ENCODE data around the gene UBR3. TPM values are rescaled to one million over a fixed set of nuclear protein-coding genes. Genes with fewer than 3 reads are reported as not detected.
"Not testable (repeated sequence)": the region's sequence is repeated elsewhere in the genome, so short reads cannot be mapped to it uniquely, and the experiment has no call there.

Gene UBR3
- total and polyA plus RNA-seq, 5 donors from 2014 or later: 8.1 to 45.1 (median 9.6) TPM

DNA sequence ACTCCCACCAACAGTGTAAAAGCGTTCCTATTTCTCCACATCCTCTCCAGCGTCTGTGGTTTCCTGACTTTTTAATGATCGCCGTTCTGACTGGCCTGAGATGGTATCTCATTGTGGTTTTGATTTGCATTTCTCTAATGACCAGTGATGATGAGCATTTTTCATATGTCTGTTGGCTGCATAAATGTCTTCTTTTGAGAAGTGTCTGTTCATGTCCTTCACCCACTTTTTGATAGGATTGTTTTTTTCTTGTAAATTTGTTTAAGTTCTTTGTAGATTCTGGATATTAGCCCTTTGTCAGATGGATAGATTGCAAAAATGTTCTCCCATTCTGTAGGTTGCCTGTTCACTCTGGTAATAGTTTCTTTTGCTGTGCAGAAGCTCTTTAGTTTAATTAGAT, 72.8 kb downstream of the UBR3 start:
- ATAC-seq (ENCODE audit: low read depth in 2 of 2); H3K4me1 ChIP-seq (ENCODE audit: control insufficient read depth, insufficient read depth, low read length, poor library complexity, severe bottlenecking); H3K9me3 ChIP-seq (ENCODE audit: control insufficient read depth in 2 of 2, low read length in 2 of 2); H3K4me3 Mint-ChIP-seq; H3K4me3 ChIP-seq (ENCODE audit: low read depth, low read length); H3K27me3 ChIP-seq (ENCODE audit: control insufficient read depth, insufficient read depth, low read length); H3K9me3 Mint-ChIP-seq; H3K27me3 Mint-ChIP-seq; DNase-seq; H3K27ac ChIP-seq (ENCODE audit: insufficient read depth, low read length, poor library complexity, severe bottlenecking); H3K27ac Mint-ChIP-seq: not testable (repeated sequence)
- H3K36me3 ChIP-seq (ENCODE audit: control insufficient read depth, insufficient read depth, low read length): peaks cover 24% of the 10 kb centered on the region
- Mint-ChIP-seq H3K4me1 (peaks cover 4 to 12% (median 7%) of the 10 kb centered on the region in 4 donors), H3K36me3 (peaks cover 37% of the 10 kb centered on the region)

DNA sequence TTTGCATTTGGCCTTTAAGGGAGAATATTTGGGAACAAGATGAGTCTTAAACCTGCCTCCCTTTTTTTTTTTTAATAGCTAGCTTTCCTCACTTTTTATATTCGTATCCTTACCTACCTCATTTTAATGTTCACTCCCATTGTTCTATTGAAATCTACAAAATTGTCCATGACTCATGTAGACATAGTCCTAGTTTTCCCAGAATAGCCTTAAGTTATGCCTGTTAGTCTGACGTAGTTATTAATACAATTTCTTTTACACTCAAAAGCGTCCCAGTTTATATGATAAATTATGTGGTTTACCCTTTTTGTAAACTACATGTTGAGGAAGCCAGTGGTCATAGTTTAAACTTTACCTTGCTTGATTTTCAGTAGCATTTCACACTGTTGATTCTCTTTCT, 73.4 kb downstream of the UBR3 start:
- H3K4me3 Mint-ChIP-seq: no peak overlapping the region

GRCh38 chr2:169906731-169907130, 79.5 kb downstream of the UBR3 start:
- H3K4me3 Mint-ChIP-seq: no peak overlapping the region
- Histone ChIP-seq H3K9me3 (ENCODE audit: control insufficient read depth in 2 of 2, low read length in 2 of 2) (no peaks in the 10 kb centered on the region), H3K4me3 (ENCODE audit: low read depth, low read length) (no peak overlapping the region), H3K27me3 (ENCODE audit: control insufficient read depth, insufficient read depth, low read length) (no peaks in the 10 kb centered on the region), H3K4me1 (ENCODE audit: control insufficient read depth, insufficient read depth, low read length, poor library complexity, severe bottlenecking) (no peaks in the 10 kb centered on the region), H3K36me3 (ENCODE audit: control insufficient read depth, insufficient read depth, low read length) (peaks cover 30% of the 10 kb centered on the region), H3K27ac (ENCODE audit: insufficient read depth, low read length, poor library complexity, severe bottlenecking) (no peak overlapping the region)
- H3K27ac Mint-ChIP-seq: no peak overlapping the region
- no peaks in the 10 kb centered on the region for H3K27me3 Mint-ChIP-seq
- H3K4me1 Mint-ChIP-seq: peaks cover 0 to 6% (median 2%) of the 10 kb centered on the region in 4 donors
- no peaks in the 10 kb centered on the region for H3K9me3 Mint-ChIP-seq
- DNase-seq: no peak
- ATAC-seq (ENCODE audit: low read depth in 2 of 2): no peak
- peaks cover 38% of the 10 kb centered on the region for H3K36me3 Mint-ChIP-seq

More for the DNA sequence above, 73.4 kb downstream of the UBR3 start:
- DNase-seq (no peak), ATAC-seq (ENCODE audit: low read depth in 2 of 2) (no peak)
- Mint-ChIP-seq H3K27ac (no peak overlapping the region), H3K27me3 (no peaks in the 10 kb centered on the region), H3K4me1 (peaks cover 4 to 9% (median 7%) of the 10 kb centered on the region in 4 donors), H3K36me3 (peaks cover 31% of the 10 kb centered on the region), H3K9me3 (peaks cover 0 to 1% (median 0%) of the 10 kb centered on the region in 7 donors)
- H3K36me3 ChIP-seq (ENCODE audit: control insufficient read depth, insufficient read depth, low read length): peaks cover 23% of the 10 kb centered on the region
- H3K9me3 ChIP-seq (ENCODE audit: control insufficient read depth in 2 of 2, low read length in 2 of 2): no peaks in the 10 kb centered on the region
- no peaks in the 10 kb centered on the region for H3K27me3 ChIP-seq (ENCODE audit: control insufficient read depth, insufficient read depth, low read length)
- H3K4me1 ChIP-seq (ENCODE audit: control insufficient read depth, insufficient read depth, low read length, poor library complexity, severe bottlenecking): no peaks in the 10 kb centered on the region
- no peak overlapping the region for H3K27ac ChIP-seq (ENCODE audit: insufficient read depth, low read length, poor library complexity, severe bottlenecking)
- no peak overlapping the region for H3K4me3 ChIP-seq (ENCODE audit: low read depth, low read length)

DNA sequence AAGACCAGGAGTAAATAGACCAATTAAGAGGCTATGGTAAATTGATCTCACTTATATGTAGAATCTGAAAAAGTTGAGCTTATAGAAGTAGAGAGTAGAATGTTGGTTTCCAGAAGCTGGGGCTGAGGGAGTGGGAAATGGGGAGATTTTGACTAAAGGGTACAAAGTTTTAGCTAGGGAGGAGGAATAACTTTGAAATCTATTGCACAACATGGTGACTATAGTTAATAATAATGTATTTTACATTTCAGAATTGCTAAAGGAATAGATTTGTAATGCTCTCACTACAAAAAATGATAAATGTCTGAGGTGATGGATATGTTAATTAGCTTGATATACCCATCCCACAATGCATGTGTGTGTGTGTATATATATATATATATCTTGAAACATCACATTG, 82.1 kb downstream of the UBR3 start:
- no peaks in the 10 kb centered on the region for H3K27me3 Mint-ChIP-seq
- Histone ChIP-seq H3K9me3 (ENCODE audit: control insufficient read depth in 2 of 2, low read length in 2 of 2) (no peaks in the 10 kb centered on the region), H3K36me3 (ENCODE audit: control insufficient read depth, insufficient read depth, low read length) (peaks cover 31% of the 10 kb centered on the region), H3K27me3 (ENCODE audit: control insufficient read depth, insufficient read depth, low read length) (no peaks in the 10 kb centered on the region), H3K4me3 (ENCODE audit: low read depth, low read length) (no peak overlapping the region), H3K4me1 (ENCODE audit: control insufficient read depth, insufficient read depth, low read length, poor library complexity, severe bottlenecking) (no peaks in the 10 kb centered on the region), H3K27ac (ENCODE audit: insufficient read depth, low read length, poor library complexity, severe bottlenecking) (no peak overlapping the region)
- no peaks in the 10 kb centered on the region for H3K9me3 Mint-ChIP-seq
- ATAC-seq (ENCODE audit: low read depth in 2 of 2) (no peak), DNase-seq (no peak)
- H3K27ac Mint-ChIP-seq: peak overlapping the region in 1 of 3 donors; percentile 27
- H3K4me1 Mint-ChIP-seq: peaks cover 0 to 7% (median 5%) of the 10 kb centered on the region in 4 donors
- no peak overlapping the region for H3K4me3 Mint-ChIP-seq
- peaks cover 40% of the 10 kb centered on the region for H3K36me3 Mint-ChIP-seq

DNA sequence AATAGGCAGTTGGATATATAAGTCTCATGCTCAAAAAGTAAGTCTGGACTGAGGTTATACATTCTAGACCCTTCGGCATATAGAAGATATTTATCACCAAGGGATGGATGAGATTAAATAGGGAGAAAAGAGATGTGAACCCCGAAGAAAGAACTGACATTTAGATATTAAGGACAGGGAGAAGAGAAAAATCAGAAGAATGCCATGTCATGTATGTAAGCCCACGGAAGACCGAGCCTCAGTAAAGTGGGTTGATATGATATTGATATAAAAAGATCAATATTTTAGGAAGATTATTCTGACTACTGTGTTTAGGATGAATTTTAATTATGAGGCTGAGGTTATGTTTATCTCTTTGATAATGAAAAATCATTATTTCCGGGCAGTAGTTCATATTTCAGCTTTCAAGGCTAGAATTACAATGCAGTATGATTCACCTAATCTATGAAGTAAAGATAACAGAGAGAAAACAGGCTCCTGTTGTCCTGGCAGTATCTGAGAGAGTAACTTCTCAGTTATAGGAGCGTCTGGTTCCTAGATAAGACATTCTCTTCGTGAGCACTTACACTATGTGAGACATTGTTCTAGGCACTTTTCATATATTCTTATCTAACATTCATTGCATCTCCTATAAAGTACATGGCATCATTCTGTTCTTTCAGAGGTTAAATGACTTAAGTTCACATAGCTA, 83.0 kb downstream of the UBR3 start:
- no peak overlapping the region for H3K27ac ChIP-seq (ENCODE audit: insufficient read depth, low read length, poor library complexity, severe bottlenecking)
- no peaks in the 10 kb centered on the region for H3K27me3 Mint-ChIP-seq
- peak overlapping the region in 1 of 3 donors; percentile 18 for H3K27ac Mint-ChIP-seq
- peaks cover 45% of the 10 kb centered on the region for H3K36me3 Mint-ChIP-seq
- DNase-seq (no peak), ATAC-seq (ENCODE audit: low read depth in 2 of 2) (no peak)
- peaks cover 0 to 7% (median 5%) of the 10 kb centered on the region in 4 donors for H3K4me1 Mint-ChIP-seq
- no peaks in the 10 kb centered on the region for H3K9me3 Mint-ChIP-seq
- H3K9me3 ChIP-seq (ENCODE audit: control insufficient read depth in 2 of 2, low read length in 2 of 2): no peaks in the 10 kb centered on the region
- peaks cover 32% of the 10 kb centered on the region for H3K36me3 ChIP-seq (ENCODE audit: control insufficient read depth, insufficient read depth, low read length)
- no peak overlapping the region for H3K4me3 Mint-ChIP-seq
- H3K27me3 ChIP-seq (ENCODE audit: control insufficient read depth, insufficient read depth, low read length): no peaks in the 10 kb centered on the region
- no peak overlapping the region for H3K4me3 ChIP-seq (ENCODE audit: low read depth, low read length)
- H3K4me1 ChIP-seq (ENCODE audit: control insufficient read depth, insufficient read depth, low read length, poor library complexity, severe bottlenecking): no peaks in the 10 kb centered on the region

DNA sequence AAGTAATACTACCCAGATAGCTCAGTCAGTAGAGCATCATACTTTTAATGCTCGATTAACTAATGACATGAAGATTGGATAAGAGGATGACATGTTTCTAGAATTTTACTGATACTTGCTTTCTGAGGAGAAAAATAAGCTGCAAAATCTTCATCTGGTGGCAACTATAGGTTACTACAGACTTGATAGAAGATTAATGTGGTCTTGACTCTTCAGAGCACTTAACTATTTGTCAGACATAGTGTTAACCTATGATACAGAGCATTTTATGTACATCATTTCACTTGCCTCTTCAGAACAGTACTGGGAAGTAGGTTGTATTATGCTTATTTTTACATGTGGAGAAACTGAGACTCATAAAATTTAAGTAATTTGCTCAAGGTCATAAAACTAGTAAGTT, 83.9 kb downstream of the UBR3 start:
- no peaks in the 10 kb centered on the region for H3K9me3 ChIP-seq (ENCODE audit: control insufficient read depth in 2 of 2, low read length in 2 of 2)
- no peak for ATAC-seq (ENCODE audit: low read depth in 2 of 2)
- H3K4me3 ChIP-seq (ENCODE audit: low read depth, low read length): no peak overlapping the region
- Mint-ChIP-seq H3K36me3 (peaks cover 48% of the 10 kb centered on the region), H3K4me3 (no peak overlapping the region), H3K27ac (peak overlapping the region in 1 of 3 donors; percentile 42), H3K4me1 (peaks cover 0 to 7% (median 5%) of the 10 kb centered on the region in 4 donors), H3K9me3 (no peaks in the 10 kb centered on the region), H3K27me3 (no peaks in the 10 kb centered on the region)
- no peaks in the 10 kb centered on the region for H3K27me3 ChIP-seq (ENCODE audit: control insufficient read depth, insufficient read depth, low read length)
- H3K27ac ChIP-seq (ENCODE audit: insufficient read depth, low read length, poor library complexity, severe bottlenecking): no peak overlapping the region
- no peaks in the 10 kb centered on the region for H3K4me1 ChIP-seq (ENCODE audit: control insufficient read depth, insufficient read depth, low read length, poor library complexity, severe bottlenecking)
- H3K36me3 ChIP-seq (ENCODE audit: control insufficient read depth, insufficient read depth, low read length): peaks cover 29% of the 10 kb centered on the region
- no peak for DNase-seq

DNA sequence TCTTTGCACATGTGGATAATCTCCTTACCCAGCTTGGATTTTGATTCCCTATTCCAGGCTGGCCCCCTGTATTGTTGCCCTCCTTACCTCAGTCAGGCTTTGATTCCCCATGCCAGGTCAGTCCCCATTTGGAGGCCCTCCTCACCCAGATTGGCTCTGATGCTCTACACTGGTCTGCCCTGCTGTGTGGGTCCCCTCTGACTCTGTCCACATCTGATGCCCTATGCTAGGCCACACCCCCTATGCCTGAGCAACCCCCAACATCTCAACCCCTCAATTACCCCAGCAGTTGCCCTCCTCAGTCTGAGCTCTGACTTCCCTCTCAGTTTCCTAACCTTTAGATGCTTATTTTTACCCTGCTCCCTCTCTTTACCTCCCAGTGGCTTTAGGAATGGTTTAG, 89.4 kb downstream of the UBR3 start:
- Histone ChIP-seq H3K9me3 (ENCODE audit: control insufficient read depth in 2 of 2, low read length in 2 of 2) (no peaks in the 10 kb centered on the region), H3K4me3 (ENCODE audit: low read depth, low read length) (no peak overlapping the region), H3K27me3 (ENCODE audit: control insufficient read depth, insufficient read depth, low read length) (no peaks in the 10 kb centered on the region), H3K4me1 (ENCODE audit: control insufficient read depth, insufficient read depth, low read length, poor library complexity, severe bottlenecking) (no peaks in the 10 kb centered on the region), H3K27ac (ENCODE audit: insufficient read depth, low read length, poor library complexity, severe bottlenecking) (no peak overlapping the region), H3K36me3 (ENCODE audit: control insufficient read depth, insufficient read depth, low read length) (peaks cover 32% of the 10 kb centered on the region)
- Mint-ChIP-seq H3K27me3 (no peaks in the 10 kb centered on the region), H3K4me1 (peaks cover 1 to 8% (median 6%) of the 10 kb centered on the region in 4 donors), H3K36me3 (peaks cover 42% of the 10 kb centered on the region), H3K9me3 (no peaks in the 10 kb centered on the region), H3K27ac (no peak overlapping the region), H3K4me3 (no peak overlapping the region)
- DNase-seq: no peak
- no peak for ATAC-seq (ENCODE audit: low read depth in 2 of 2)

- H3K9me3 Mint-ChIP-seq: no peaks in the 10 kb centered on the region
- ATAC-seq (ENCODE audit: low read depth in 2 of 2) (no peak), DNase-seq (no peak)
- no peaks in the 10 kb centered on the region for H3K9me3 ChIP-seq (ENCODE audit: control insufficient read depth in 2 of 2, low read length in 2 of 2)
- H3K4me1 ChIP-seq (ENCODE audit: control insufficient read depth, insufficient read depth, low read length, poor library complexity, severe bottlenecking): no peaks in the 10 kb centered on the region
- H3K4me3 Mint-ChIP-seq: no peak overlapping the region
- no peak overlapping the region for H3K27ac ChIP-seq (ENCODE audit: insufficient read depth, low read length, poor library complexity, severe bottlenecking)
- peaks cover 11% of the 10 kb centered on the region for H3K36me3 ChIP-seq (ENCODE audit: control insufficient read depth, insufficient read depth, low read length)
- H3K4me1 Mint-ChIP-seq: peaks cover 0 to 14% (median 3%) of the 10 kb centered on the region in 4 donors
- no peaks in the 10 kb centered on the region for H3K27me3 ChIP-seq (ENCODE audit: control insufficient read depth, insufficient read depth, low read length)
- peaks cover 15% of the 10 kb centered on the region for H3K36me3 Mint-ChIP-seq
- H3K27ac Mint-ChIP-seq: no peak overlapping the region
- H3K27me3 Mint-ChIP-seq: no peaks in the 10 kb centered on the region
- H3K4me3 ChIP-seq (ENCODE audit: low read depth, low read length): no peak overlapping the region
Measured at GRCh38 chr2:169923977-169924376, 96.7 kb downstream of the UBR3 start.

Data from CD4-positive, CD25-positive, alpha-beta regulatory T cell (primary cell).